Stimulated activated CD4-positive, alpha-beta T cell treated with anti-CD3 and anti-CD28 coated beads, Interleukin-4, amount 100 ng/mL, for 4 hours (primary cell): ENCODE results near the gene PRDM11.

Experiments used
- DNase-seq, 2 experiments: peaks; one replicate each; pipeline ENCODE4 v3.0.0-alpha.2; 2020

The PRDM11 gene

DNA sequence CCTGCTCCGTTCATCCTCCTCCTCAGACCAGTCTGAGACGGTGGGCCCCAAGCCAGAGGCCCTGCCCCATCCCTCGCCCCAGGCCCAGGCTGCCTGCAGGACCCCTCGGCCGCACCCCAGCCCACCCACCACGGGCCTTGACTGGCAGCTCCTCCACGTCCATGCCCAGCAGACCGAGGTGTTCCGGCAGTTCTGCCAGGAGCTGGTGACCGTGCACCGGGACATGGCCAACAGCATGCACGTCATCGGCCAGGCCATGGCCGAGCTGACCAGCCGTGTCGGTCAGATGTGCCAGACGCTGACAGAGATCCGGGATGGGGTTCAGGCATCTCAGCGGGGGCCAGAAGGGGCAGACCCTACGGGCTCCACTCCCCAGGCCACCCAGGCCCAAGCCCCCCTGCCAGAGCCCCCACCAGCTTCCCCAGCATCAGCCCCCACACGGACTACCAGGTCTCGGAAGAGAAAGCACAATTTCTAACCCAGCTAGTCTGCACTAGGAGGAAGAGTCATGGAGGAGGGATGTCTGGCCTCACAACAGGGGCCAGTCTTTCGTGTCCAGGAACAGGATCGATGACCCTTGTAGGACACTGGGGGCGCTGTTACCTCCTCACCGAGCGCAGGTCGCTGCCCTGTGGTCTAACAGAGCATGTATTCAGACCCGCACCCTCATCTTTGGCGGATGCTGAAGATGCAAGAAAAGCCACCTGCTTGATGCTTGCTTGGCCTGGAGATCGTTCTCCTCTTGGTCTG is 66.3 kb downstream of the PRDM11 start:
- DNase-seq = no peak

DNA sequence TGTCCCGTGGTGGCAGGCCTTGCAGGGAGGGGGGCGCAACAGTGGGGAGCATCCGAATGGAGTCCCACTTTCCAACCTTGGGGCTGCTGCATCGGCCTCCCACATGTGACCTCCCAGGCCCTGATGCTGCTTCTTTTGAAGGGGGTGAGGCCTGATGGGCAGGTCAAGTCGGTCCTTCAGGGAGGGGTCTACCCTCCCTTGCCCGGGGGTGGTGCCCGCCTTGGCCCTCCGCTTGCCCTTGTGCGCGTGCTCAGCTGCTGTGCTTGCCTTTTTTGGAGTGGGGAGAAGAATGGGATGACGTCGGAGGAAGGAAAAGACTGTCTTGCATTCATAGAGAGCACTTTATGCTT is 66.9 kb downstream of the PRDM11 start:
- no peak for DNase-seq

DNA sequence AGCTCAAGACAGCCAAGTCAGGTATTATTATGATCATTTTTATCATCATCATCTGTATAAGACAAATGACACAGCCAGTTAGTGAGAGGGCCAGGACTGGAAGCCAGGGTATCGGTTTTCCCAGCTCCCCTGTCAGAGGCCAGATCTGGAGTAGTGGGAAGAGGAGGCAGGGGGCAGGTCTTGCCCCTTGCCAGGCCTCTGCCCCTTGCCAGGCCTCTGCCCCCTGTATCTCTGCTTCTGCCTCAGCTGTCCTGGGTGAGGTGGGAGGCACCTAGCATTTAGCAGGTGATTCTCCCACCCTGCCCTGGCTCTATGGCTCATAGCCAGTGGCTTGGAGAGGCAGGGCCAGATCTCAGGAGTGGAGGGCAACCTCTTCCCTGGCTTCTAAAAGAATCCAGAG is 67.3 kb downstream of the PRDM11 start:
- DNase-seq = no peak

DNA sequence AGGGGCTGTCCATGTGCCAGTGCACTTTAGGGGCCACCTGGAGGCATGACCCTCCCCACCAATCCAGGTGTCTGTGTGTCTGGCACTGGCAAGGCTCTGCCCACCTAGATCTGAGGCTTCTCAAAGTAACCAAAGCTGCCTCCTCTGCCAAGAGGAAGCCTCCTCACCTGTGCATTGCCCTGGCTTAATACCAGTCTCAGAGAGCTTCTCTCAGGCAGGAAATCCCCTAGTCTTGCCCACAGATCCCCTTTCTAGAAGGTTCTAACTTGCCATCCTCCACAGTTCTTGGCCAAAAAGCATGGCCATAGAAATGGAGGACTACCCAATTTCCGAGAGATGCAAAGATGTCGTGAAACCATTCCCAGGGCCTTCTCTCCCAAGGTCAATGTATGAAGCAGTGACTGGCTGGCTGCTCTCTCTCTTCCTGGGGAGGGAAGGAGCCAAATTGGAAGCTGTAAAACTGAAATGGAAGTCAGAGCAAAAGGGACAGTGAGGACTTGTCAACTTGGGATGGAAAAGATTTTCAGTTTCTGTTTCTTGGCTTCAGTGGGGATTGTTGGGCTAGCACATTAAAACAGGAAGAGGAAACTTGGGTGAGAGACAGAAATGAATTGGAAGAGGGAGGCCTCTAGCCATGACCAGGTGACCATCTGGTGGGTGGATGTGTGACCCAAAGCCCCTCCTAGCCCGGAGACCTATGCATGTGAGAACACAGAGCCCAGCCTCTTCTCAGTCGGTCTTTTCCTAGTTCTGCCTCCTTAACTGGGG is 68.8 kb downstream of the PRDM11 start:
- DNase-seq = no peak

DNA sequence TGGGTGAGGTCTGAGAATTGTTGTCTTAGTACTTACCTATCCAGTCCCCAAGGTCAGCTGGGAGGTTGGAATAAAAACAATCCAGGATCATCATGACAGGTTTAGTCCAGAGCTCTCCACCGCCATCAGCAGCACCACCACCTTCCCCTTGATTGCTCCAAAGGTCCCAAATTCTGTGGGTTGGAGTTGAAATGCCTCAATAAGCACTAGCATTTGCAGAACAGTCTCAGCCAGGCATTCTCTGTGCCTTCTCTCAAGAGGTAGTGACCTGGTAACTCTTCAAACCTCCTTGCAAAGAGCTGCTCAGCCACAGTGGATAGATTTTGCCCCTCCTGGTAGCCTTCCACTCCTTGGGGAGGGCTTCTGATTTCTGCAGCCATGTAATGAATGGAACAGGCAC is 69.6 kb downstream of the PRDM11 start:
- DNase-seq = no peak

DNA sequence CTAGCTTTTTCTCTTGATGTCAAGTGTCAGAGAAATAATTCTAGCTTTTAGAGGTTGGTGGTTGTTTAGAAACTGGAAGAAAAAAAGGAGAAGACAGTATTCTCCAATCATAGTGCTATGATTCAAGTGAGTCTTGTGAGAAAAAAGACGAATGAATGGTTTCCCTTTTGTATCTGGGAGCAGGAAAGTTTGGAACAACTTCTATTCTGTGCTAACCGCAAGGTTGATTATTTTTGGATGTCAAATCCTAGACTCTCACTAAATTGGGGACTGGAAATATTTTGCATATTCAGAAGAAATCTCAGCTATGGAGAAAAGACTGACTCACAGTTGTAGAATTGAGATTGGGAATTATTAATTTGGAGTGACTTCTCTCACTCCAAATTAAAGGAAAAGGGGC is 70.5 kb downstream of the PRDM11 start:
- no peak for DNase-seq

DNA sequence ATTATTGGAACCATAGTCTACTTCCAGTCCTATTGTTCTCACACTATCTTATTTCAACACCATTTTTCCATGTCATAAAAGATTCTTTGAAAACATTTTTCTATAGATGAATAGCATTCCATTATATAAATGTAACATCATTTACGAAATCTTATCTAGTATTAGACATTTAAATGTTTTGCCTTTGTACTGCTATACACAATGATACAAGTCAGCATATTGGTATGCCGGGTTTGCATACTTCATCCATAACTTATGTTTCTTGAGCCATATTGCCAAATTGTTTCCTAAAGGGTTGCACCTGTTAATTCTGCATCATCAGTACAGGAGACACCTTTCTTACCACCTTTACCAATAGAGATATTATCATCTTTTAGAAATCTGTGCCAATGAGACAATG is 71.6 kb downstream of the PRDM11 start:
- DNase-seq = no peak

DNA sequence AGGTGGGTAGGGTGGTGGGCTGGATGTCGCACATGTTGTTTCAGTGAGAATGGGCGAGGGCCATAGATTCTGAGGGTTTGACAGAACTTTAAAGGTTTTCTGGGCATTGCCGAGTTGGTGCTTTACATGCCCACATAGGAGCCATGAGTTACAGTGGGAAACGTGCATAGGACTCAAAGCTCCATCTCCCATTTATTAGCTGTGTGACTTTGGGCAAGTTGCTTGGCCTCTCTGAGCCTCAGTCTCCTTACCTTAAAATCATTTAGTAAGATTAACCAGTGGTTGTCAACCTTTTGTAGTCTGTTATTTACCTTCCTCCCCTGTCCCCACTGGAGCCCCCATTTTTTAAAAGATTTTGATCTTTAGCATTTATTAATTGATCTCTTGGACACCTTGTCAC is 72.3 kb downstream of the PRDM11 start:
- no peak for DNase-seq

DNA sequence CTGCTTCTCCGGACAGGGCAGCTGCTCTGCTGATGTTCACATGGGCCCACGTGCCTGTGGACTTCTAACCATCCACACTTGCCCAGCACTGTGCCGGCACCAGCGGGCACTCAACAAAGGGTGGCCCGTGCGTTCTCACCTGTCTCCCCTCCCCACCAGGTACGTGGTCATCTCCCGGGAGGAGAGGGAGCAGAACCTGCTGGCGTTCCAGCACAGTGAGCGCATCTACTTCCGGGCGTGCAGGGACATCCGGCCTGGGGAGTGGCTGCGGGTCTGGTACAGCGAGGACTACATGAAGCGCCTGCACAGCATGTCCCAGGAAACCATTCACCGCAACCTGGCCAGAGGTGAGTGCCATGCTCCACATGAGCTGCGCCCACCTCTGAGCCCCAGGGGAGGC is 73.0 kb downstream of the PRDM11 start:
- DNase-seq = no peak

DNA sequence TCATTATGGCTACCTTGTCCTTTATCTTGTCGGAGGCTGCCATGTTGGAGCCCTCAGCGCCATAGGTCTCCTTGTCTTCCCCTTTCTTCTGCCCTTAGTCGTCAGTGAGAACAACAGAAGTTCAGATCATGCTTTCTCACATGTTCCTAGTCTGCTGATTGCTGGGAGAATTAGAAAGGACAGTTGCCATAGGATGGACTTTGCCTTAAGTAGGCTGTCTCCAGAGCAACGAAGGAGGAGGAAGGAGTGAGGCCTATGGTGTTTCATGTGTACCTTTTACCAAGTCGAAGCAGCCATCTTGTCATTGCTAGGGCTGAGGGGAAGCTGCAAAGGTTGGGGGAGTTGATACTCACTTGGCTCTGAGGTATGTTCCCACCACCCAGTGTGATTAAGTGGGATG is 77.1 kb downstream of the PRDM11 start:
- no peak for DNase-seq

DNA sequence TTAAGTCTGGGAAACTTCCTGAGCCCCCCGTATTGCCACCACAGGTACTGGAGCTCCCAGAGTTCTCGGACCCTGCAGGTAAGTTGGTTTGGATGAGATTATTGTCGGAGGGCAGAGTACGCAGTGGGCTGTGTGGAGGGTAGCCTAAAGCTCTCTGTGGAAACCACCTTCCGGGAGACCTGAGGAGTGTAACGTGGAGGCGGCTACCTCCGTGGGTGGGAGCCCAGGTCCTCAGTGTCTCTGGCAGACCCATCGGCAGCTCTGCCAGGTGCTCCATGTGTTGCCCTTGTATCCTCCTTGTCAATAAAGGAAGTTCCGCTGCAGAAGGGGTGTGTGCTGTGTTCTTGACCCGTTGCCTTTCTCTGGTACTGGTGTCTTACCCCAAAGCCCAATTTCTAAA is 78.3 kb downstream of the PRDM11 start:
- no peak for DNase-seq

DNA sequence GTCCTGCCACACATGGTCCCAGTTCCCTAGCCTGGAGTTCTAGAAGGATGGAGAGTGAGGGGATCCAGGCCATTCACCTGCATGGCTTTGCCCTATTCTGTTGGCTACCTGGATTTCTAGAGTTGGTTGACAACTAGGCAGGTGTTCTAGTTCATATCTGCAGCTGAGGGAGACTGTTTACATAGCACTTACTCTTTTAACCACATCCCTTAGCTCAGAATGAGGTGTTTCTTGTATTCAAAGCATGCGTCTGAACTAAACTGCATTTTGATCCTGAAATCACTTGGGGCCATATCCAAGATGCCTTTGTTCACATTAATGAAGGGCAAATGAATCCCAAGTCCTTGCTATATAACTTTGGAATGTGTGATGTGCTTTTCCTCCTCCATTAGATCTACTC is 78.8 kb downstream of the PRDM11 start:
- DNase-seq = no peak

DNA sequence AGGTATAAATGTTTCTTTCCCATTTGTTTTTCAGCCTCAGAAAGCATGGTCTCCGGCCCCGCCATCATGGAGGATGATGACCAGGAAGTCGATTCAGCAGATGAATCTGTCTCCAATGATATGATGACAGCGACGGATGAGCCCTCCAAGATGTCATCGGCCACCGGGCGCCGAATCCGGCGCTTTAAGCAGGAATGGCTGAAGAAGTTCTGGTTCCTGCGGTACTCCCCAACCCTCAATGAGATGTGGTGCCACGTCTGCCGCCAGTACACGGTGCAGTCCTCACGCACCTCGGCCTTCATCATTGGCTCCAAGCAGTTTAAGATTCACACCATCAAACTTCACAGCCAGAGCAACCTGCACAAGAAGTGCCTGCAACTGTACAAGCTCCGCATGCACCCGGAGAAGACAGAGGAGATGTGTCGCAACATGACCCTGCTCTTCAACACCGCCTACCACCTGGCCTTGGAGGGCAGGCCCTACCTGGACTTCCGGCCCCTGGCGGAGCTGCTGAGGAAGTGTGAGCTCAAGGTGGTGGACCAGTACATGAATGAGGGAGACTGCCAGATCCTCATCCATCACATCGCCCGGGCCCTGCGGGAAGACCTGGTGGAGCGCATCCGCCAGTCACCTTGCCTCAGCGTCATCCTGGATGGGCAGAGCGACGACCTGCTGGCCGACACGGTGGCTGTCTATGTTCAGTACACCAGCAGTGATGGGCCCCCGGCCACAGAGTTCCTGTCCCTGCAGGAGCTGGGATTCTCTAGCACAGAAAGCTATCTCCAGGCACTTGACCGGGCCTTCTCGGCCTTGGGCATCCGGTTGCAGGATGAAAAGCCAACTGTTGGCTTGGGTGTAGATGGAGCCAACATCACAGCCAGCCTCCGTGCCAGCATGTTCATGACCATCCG is 79.8 kb downstream of the PRDM11 start:
- no peak for DNase-seq

DNA sequence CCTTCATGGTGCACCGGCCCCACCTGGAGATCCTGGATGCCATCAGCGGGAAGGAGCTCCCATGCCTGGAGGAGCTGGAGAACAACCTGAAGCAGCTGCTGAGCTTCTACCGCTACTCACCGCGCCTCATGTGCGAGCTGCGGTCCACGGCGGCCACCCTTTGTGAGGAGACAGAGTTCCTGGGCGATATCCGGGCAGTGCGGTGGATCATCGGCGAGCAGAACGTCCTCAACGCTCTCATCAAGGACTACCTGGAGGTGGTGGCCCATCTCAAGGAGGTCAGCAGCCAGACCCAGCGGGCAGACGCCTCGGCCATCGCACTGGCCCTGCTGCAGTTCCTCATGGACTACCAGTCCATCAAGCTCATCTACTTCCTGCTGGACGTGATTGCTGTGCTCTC is 80.5 kb downstream of the PRDM11 start:
- DNase-seq = no peak

DNA sequence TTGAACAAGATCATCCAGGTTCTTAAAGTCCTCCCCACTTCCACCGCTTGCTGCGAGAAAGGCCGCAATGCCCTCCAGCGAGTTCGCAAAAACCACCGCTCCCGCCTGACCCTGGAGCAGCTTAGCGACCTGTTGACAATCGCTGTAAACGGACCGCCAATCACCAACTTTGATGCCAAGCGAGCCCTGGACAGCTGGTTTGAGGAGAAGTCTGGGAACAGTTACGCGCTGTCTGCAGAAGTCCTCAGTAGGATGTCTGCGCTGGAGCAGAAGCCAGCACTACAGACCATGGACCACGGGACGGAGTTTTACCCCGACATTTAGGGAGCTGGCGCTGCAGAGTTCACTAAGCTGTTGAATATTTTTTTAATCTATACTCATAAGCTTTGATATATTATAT is 81.4 kb downstream of the PRDM11 start:
- no peak for DNase-seq

DNA sequence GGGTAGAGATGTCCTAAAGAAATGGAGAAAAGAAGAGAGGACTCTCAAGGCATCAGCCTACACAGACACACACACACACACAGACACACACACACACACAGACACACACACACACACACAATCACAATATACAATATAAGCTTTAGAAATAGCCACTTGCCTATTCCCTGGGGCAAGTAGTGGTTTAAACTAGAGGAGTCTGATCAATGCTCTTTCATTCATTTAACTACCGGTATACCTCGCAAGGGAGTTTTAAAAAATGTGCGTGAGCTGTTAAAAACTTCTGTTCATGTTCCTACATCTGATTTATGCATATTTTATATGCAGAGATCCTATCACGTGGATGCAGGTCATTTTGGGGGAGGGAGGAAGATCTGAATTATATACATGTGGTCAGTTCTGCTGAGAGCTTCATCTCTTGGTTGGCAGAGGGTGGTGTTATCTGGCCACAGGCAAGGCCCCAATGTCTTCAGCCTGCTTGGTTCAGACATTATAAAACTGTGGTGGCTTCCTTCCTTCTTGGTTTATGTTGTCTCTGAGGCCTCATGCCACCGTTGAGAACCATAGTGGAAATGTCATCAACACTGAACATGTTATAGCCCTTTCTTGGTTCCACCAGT is 83.1 kb downstream of the PRDM11 start:
- no peak for DNase-seq

DNA sequence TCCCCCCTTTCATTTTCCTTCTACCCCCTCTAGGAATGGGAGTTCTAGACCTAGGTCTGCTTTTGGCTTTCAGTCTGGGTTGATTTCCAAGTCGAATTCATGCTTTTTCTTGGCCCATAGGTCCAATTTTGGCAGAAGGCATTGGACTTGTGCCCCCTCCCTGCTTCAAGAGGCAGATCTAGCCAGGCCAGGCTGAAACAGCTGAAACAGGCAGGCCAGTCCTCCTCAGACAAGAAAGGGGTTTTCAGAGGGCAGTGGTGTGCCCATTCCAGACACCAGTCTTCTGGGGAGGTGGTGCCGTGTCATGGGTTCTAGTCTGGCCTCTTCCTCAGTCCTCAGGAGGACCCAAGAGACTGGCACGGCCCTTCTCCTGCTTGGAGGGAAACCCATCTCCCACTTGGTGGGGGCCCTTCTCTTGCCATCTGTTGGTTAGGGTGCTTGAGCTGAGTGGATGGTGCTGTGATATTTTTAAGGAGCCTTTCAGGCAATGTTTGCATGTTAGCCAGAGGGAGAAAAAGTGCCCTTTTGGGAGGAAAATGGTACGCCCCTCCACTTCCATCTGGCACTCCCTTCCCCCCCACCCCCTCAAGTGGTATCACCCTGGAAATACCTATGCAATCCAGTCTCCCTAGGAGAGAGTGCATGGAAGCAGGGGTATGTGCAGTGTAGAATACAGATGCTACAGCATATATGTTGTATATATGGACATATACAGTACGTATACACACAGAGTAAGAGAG is 86.1 kb downstream of the PRDM11 start:
- no peak for DNase-seq

DNA sequence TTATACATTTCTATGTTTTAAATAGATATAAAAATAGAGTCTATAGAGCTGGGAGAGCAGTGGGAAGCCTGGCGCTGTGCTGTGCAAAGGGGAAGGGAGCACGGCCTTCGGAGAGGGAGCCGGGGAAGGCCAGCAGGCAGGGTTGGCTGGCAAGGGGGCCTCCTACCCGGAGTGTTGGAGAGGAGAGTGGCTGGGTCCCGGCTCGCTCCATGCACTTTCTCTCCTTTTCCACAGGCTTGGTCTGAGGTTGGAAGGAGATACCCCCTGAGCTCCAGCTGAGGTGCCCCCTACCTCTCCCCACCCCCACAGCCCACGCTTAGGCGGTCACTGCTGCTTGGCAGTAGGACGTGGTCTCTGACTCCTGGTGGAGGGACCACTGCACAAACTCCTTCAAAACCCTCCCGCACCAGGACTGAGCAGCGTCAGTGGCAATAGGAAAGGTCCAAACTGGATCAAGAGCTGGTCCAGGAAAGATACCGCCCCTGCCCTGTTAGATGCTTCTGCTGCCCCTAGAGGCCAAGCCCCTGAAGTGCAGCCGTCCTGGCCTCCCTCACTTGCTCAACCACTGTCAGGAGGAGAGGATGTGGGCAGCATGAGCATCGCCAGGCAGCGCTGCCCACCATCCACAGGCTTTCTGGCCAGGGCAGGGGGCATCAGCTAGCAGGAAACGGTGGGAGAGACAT is 86.8 kb downstream of the PRDM11 start:
- DNase-seq = peak; percentile 33 to 57

DNA sequence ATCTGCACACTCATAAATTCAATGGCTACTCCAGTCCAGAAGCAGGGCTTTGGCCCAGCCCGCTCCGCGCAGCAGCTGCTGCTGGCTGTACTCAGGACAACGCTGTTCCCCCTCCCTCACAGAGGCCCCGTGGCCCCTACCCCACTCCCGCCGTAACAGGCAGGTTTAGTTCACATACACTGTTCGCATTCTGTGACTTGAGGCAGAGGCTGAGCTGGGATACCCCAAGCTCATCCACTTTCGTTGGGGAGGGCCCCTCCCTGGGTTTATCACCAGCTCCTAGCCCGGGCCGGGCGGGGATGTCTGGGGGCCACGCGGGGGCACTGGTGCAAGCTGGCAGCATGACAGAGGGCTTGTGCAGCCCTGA is 87.3 kb downstream of the PRDM11 start:
- no peak for DNase-seq

DNA sequence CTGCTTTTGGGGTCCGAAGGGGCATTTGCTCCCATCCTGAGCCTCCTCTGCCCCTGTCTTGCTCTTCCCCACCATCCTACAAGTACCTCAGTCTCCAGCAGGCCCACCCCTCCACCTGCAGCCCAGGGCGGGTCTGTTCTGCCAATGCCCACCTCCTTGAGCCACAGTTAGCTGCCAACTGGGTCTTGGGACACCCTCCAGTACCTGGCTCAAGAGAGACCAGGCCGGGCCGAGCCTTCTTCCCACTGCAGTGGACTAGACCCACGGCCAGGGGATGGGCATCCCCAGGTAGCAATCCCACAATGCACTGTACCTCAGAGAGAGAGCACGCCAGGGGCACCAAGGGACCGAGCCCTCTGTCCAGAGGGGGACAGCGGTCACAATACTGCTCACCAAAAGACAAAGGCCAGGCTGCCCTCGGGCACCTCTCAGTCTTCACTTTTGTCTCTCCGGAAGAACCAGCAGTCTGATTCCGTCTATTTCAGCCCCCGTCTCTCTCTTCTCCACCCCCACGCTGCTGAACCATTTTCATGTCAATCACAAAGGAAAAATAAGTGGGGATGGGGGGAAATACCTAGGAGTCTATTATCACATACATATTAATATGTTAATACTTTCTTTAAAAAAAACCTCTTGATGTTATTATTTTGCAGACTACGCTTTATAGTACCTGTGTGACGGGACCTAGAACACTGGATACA is 88.0 kb downstream of the PRDM11 start:
- DNase-seq = no peak

DNA sequence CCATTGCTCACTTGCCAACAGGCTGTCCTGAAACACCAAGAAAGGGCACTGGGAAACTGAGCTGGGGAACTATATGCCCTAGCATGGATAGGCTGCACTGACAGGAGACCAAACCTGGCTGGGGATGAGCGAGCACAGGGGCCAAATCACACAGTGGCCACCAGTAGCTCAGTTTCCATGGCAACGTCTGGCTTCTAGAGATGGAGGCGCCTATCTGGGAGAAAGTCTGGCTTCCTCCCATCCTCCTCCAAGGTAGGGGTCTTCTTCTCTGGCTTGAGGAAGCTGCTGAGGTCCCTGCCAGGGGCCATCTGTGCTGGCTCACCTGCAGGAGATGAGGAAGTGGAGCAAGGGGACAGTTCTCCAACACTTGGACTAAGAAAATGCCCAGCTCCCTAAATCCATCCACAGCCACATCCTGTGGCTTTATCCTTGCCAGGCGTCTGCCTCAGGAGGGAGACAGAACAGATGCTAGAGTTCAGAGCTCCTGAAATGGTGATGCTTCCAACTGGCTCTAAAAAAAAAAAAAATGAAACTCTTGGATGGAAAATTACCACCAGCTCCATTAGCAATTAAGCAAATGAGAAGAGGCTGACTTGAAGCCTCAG is 91.4 kb downstream of the PRDM11 start:
- DNase-seq = no peak
